ENCODE measurements around the gene TUBB.

Gene TUBB

DNA sequence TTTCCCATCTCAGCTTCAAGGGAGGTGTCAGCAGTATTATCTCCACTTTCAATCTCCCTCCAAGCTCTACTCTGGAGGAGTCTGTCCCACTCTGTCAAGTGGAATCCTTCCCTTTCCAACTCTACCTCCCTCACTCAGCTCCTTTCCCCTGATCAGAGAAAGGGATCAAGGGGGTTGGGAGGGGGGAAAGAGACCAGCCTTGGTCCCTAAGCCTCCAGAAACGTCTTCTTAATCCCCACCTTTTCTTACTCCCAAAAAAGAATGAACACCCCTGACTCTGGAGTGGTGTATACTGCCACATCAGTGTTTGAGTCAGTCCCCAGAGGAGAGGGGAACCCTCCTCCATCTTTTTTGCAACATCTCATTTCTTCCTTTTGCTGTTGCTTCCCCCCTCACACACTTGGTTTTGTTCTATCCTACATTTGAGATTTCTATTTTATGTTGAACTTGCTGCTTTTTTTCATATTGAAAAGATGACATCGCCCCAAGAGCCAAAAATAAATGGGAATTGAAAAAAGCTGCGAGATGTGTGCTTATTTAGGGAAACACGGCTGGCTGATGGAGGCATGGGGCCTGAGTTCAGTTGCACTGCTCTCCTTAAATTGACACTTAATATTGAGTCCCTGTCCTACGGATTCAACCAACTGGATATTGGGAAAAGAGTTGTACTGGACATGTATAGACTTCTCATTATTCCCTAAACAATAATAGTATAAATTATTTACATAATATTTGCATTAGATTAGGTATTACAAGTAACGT is 4.9 kb downstream of the TUBB start:
- H3K4me3 ChIP-seq (ENCODE audit: low read length, poor library complexity, severe bottlenecking): peak overlapping the region; percentile 98
- H3K9me3 ChIP-seq (ENCODE audit: insufficient read depth, low read depth, low read length): no peaks in the 10 kb centered on the region
- H3K79me2 ChIP-seq (ENCODE audit: insufficient read depth, low read length): peaks cover 74% of the 10 kb centered on the region
- H2AFZ ChIP-seq (ENCODE audit: low read length): no peak overlapping the region
- peaks cover 27% of the 10 kb centered on the region for H3K4me1 ChIP-seq (ENCODE audit: insufficient read depth, low read length, poor library complexity, severe bottlenecking)
- peaks cover 29% of the 10 kb centered on the region for H3F3A ChIP-seq (ENCODE audit: low read depth)
- H3K4me2 ChIP-seq (ENCODE audit: low read depth, low read length, poor library complexity, severe bottlenecking): peak overlapping the region; percentile 100
- H3K27me3 ChIP-seq (ENCODE audit: insufficient read depth, low read length, poor library complexity, severe bottlenecking): peaks cover 15% of the 10 kb centered on the region
- H3K9me2 ChIP-seq (replicated peaks; ENCODE audit: low read depth, low read length): no peaks in the 10 kb centered on the region
- no peak for TF ChIP-seq EZH2phosphoT487 (IDR thresholded peaks at IDR 0.05; ENCODE audit: borderline replicate concordance)
- no peak for TF ChIP-seq CTCF (conservative IDR thresholded peaks at IDR 0.05; ENCODE audit: low read length)
- H3K9ac ChIP-seq (ENCODE audit: low read depth, low read length, poor library complexity, severe bottlenecking): peak overlapping the region; percentile 38
- peaks cover 69% of the 10 kb centered on the region for H3K36me3 ChIP-seq (ENCODE audit: insufficient read depth, low read length)
- peaks cover 68% of the 10 kb centered on the region for H4K20me1 ChIP-seq (ENCODE audit: insufficient read depth, low read length, poor library complexity, severe bottlenecking)

DNA sequence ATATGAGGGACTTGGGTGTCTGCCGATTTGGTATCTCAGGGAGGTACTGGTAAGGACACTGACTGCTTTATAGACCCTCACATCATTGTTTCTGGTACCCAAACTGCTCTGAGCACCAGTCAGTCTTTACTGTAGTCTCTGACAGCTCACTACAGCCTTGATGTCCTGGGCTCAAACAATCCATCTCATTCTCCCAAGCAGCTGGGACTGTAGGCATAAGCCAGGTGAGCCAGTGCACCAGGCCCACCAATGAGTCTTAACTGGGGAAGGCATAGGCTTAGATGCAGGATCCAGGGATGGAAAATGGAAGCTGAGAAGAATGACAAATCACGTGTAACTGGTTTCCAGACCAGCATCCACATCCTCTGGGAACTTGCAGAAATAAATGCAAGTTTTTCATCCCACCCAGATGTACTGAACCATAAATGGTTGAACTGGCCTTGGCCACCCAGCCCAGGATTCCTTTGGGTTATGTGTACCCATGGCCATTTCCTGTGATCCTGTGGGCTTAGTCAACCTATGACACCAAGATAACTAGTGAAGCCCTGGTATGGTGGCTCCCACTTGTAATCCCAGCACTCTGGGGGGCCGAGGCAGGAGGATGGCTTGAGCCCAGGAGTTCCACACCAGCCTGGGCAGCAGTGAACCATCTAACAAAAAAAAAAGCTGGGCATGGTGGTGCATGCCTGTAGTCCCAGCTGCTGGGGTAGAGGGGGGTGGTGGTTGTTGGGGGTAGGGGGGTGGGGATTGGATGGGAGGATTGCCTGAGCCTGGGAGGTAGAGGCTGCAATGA is 5.8 kb downstream of the TUBB start:
- H3K79me2 ChIP-seq (ENCODE audit: insufficient read depth, low read length): peaks cover 70% of the 10 kb centered on the region
- no peaks in the 10 kb centered on the region for H3K9me3 ChIP-seq (ENCODE audit: insufficient read depth, low read depth, low read length)
- H3K9me2 ChIP-seq (replicated peaks; ENCODE audit: low read depth, low read length): no peaks in the 10 kb centered on the region
- no peak overlapping the region for H2AFZ ChIP-seq (ENCODE audit: low read length)
- peaks cover 8% of the 10 kb centered on the region for H3K27me3 ChIP-seq (ENCODE audit: insufficient read depth, low read length, poor library complexity, severe bottlenecking)
- H3K36me3 ChIP-seq (ENCODE audit: insufficient read depth, low read length): peaks cover 69% of the 10 kb centered on the region
- peak overlapping the region; percentile 100 for H3K4me2 ChIP-seq (ENCODE audit: low read depth, low read length, poor library complexity, severe bottlenecking)
- peak overlapping the region; percentile 98 for H3K4me3 ChIP-seq (ENCODE audit: low read length, poor library complexity, severe bottlenecking)
- H3F3A ChIP-seq (ENCODE audit: low read depth): peaks cover 24% of the 10 kb centered on the region
- H4K20me1 ChIP-seq (ENCODE audit: insufficient read depth, low read length, poor library complexity, severe bottlenecking): peaks cover 70% of the 10 kb centered on the region
- peaks cover 27% of the 10 kb centered on the region for H3K4me1 ChIP-seq (ENCODE audit: insufficient read depth, low read length, poor library complexity, severe bottlenecking)
- peak overlapping the region; percentile 38 for H3K9ac ChIP-seq (ENCODE audit: low read depth, low read length, poor library complexity, severe bottlenecking)
- TF ChIP-seq CTCF (conservative IDR thresholded peaks at IDR 0.05; ENCODE audit: low read length) (no peak), EZH2phosphoT487 (IDR thresholded peaks at IDR 0.05; ENCODE audit: borderline replicate concordance) (no peak)

DNA sequence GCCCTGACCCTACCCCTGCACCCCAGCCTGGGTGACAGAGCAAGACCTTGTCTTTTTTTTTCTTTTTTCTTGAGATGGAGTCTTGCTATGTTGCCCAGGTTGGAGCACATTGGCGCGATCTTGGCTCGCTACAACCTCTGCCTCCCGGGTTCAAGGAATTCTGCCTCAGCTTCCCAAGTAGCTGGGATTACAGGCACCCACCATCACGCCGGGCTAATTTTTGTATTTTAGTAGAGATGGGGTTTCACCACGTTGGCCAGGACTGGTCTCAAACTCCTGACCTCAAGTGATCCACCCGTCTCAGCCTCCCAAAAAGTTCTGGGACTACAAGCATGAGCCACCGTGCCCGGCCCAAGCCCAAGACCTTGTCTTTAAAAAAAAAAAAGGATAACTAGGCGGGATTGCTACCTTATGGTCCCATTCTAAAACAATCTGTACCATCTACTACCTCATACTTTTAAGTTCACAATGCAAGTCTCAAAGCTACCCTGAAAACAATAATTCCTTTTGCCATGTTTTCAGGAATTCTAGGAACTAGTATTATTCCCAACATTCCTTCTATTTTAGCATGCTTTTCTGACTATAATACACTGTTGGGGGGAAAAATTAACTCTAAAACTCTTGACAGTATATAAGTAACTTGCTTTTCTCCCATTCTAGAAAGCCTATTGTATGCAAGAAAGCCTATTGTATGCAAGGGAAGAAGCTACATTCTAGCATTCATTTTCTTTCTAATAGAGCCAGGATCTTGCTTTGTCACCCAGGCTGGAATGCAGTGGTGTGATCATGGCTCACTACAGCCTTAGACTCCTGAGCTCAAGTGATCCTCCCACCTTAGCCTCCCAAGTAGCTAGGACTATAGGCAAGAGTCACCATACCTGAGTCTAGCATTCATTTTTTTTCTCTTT is 6.6 kb downstream of the TUBB start:
- TF ChIP-seq EZH2phosphoT487 (IDR thresholded peaks at IDR 0.05; ENCODE audit: borderline replicate concordance) (no peak), CTCF (conservative IDR thresholded peaks at IDR 0.05; ENCODE audit: low read length) (no peak)
- Histone ChIP-seq H3K27me3 (ENCODE audit: insufficient read depth, low read length, poor library complexity, severe bottlenecking) (peaks cover 2% of the 10 kb centered on the region), H3K4me1 (ENCODE audit: insufficient read depth, low read length, poor library complexity, severe bottlenecking) (peaks cover 27% of the 10 kb centered on the region), H3K36me3 (ENCODE audit: insufficient read depth, low read length) (peaks cover 66% of the 10 kb centered on the region), H3K79me2 (ENCODE audit: insufficient read depth, low read length) (peaks cover 62% of the 10 kb centered on the region), H3F3A (ENCODE audit: low read depth) (peaks cover 22% of the 10 kb centered on the region), H3K4me2 (ENCODE audit: low read depth, low read length, poor library complexity, severe bottlenecking) (no peak overlapping the region), H3K9me2 (replicated peaks; ENCODE audit: low read depth, low read length) (no peaks in the 10 kb centered on the region), H2AFZ (ENCODE audit: low read length) (no peak overlapping the region), H3K9me3 (ENCODE audit: insufficient read depth, low read depth, low read length) (no peaks in the 10 kb centered on the region), H3K9ac (ENCODE audit: low read depth, low read length, poor library complexity, severe bottlenecking) (no peak overlapping the region), H3K4me3 (ENCODE audit: low read length, poor library complexity, severe bottlenecking) (no peak overlapping the region), H4K20me1 (ENCODE audit: insufficient read depth, low read length, poor library complexity, severe bottlenecking) (peaks cover 64% of the 10 kb centered on the region)

Measured in Loucy (cell line).